Kidney (tissue), 14 donors: ENCODE results near the gene KLF7. TPM values are rescaled to one million over a fixed set of nuclear protein-coding genes. Genes with fewer than 3 reads are reported as not detected.

Experiments used
- DNase-seq, 5 donors: peaks; one replicate each; pipeline ENCODE4 v3.0.0-alpha.2; 2013 to 2020
- FAIRE-seq: peaks from 2 replicates; lab custom pipeline; 2012; peaks lifted over from hg19 to GRCh38; lab: Jason Lieb, UNC
- H3K27ac ChIP-seq, 2 donors: one replicate each; pipeline ENCODE4 v1.7.0; 2013; ENCODE audit warnings: low read depth in 2 of 2, low read length in 2 of 2, inconsistent platforms in 1 of 2
- H3K27me3 ChIP-seq: one replicate; pipeline ENCODE4 v1.7.1; 2013; ENCODE audit warnings: low read length, inconsistent platforms; ENCODE audit not compliant: control insufficient read depth, insufficient read depth
- H3K36me3 ChIP-seq, 3 donors: one replicate each; pipeline versions ENCODE4 v1.7.0 to v1.7.1; 2013; ENCODE audit warnings: low read length in 3 of 3, control low read depth in 1 of 3, inconsistent platforms in 1 of 3; ENCODE audit not compliant: insufficient read depth in 3 of 3, control insufficient read depth in 2 of 3
- H3K4me1 ChIP-seq, 3 donors: one replicate each; pipeline versions ENCODE4 v1.7.0 to v1.7.1; 2013; ENCODE audit warnings: low read length in 3 of 3, inconsistent platforms in 1 of 3, low read depth in 1 of 3; ENCODE audit not compliant: control insufficient read depth in 2 of 3, insufficient read depth in 2 of 3
- H3K4me3 ChIP-seq, 3 donors: one replicate each; pipeline versions ENCODE4 v1.7.0 to v1.8.1; 2013; ENCODE audit warnings: low read length in 3 of 3, control low read depth in 1 of 3, inconsistent platforms in 1 of 3
- H3K9ac ChIP-seq, 3 donors: one replicate each; pipeline versions ENCODE4 v1.7.0 to v1.7.1; 2013; ENCODE audit warnings: low read length in 3 of 3, control low read depth in 1 of 3, inconsistent platforms in 1 of 3
- H3K9me3 ChIP-seq, 3 donors: one replicate each; pipeline versions ENCODE4 v1.7.0 to v1.7.1; 2013; ENCODE audit warnings: low read length in 3 of 3, control low read depth in 1 of 3, inconsistent platforms in 1 of 3; ENCODE audit not compliant: control insufficient read depth in 2 of 3, insufficient read depth in 1 of 3
- intact Hi-C: fragments of 100-400 bp; cut with DNase I; formaldehyde crosslinking; loops from one replicate; pipeline ENCODE4 v1.11.1; 2022
- polyA plus RNA-seq: library from polyadenylated mRNA; stranded (reverse); fragments of 350-450 nt; fragmentation: Illumina TruSeq; extraction: RNeasy Lipid Tissue Mini Kit (QIAGEN cat#74804); gene quantifications from one replicate; pipeline ENCODE4 v1.2.3, GENCODE V29; 2014; ENCODE audit warnings: low read depth, low replicate concordance; ENCODE audit not compliant: insufficient read depth
- total RNA-seq: library from RNA; stranded (reverse); fragmentation: NEBNext Ultra II Directional; extraction: Animal tissue kit (Norgen Biotek cat#: 25700); gene quantifications from one replicate; pipeline ENCODE4 v1.2.1, GENCODE V29; 2021
- TF ChIP-seq, protein P1 (sequence below): IDR thresholded peaks from 3 replicates; pipeline ENCODE4 v1.5.1; 2012; ENCODE audit warnings: mild to moderate bottlenecking, moderate library complexity, borderline replicate concordance; ENCODE audit not compliant: insufficient read depth; ENCODE audit errors: extremely low read depth
- donor health status: control.
- donor health status: control.
- donor health status: control.
- donor health status: control.
- donor health status: control.
- donor health status: DM: yes; HTN: yes; CAD: no.
- donor health status: Normal renal cell carcinoma (clear cell type).

KLF7 gene
- total and polyA plus RNA-seq, 2 donors from 2014 or later = 2.9 to 61.5 TPM

DNA sequence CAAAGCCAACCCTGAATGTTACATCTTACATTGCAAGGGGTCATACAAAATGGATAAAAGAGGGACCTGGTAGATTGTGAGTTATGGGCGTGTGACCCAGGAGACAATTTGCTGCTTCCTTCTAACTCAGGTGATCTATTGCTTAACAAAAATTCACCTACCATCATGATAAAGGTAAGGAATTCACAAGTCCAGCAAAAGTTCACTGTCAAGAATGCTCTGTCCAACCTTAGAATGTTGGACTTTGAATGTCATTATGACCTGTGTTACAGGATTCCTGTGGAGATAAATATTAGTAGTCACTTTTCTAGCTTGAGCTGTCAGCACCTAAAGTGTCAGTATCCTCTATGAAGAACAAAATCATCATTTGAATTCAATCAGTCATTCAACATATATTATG lies 7.9 kb upstream of the KLF7 start:
- DNase-seq = no peak
- Histone ChIP-seq H3K4me3 (no peak overlapping the region), H3K9me3 (no peaks in the 10 kb centered on the region), H3K27ac (no peak overlapping the region), H3K36me3 (no peaks in the 10 kb centered on the region), H3K9ac (no peak overlapping the region), H3K27me3 (no peaks in the 10 kb centered on the region), H3K4me1 (no peaks in the 10 kb centered on the region)
- intact Hi-C loops = no loop called here
- no peak for FAIRE-seq
- TF ChIP-seq, protein P1, sequence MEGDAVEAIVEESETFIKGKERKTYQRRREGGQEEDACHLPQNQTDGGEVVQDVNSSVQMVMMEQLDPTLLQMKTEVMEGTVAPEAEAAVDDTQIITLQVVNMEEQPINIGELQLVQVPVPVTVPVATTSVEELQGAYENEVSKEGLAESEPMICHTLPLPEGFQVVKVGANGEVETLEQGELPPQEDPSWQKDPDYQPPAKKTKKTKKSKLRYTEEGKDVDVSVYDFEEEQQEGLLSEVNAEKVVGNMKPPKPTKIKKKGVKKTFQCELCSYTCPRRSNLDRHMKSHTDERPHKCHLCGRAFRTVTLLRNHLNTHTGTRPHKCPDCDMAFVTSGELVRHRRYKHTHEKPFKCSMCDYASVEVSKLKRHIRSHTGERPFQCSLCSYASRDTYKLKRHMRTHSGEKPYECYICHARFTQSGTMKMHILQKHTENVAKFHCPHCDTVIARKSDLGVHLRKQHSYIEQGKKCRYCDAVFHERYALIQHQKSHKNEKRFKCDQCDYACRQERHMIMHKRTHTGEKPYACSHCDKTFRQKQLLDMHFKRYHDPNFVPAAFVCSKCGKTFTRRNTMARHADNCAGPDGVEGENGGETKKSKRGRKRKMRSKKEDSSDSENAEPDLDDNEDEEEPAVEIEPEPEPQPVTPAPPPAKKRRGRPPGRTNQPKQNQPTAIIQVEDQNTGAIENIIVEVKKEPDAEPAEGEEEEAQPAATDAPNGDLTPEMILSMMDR = no peak

DNA sequence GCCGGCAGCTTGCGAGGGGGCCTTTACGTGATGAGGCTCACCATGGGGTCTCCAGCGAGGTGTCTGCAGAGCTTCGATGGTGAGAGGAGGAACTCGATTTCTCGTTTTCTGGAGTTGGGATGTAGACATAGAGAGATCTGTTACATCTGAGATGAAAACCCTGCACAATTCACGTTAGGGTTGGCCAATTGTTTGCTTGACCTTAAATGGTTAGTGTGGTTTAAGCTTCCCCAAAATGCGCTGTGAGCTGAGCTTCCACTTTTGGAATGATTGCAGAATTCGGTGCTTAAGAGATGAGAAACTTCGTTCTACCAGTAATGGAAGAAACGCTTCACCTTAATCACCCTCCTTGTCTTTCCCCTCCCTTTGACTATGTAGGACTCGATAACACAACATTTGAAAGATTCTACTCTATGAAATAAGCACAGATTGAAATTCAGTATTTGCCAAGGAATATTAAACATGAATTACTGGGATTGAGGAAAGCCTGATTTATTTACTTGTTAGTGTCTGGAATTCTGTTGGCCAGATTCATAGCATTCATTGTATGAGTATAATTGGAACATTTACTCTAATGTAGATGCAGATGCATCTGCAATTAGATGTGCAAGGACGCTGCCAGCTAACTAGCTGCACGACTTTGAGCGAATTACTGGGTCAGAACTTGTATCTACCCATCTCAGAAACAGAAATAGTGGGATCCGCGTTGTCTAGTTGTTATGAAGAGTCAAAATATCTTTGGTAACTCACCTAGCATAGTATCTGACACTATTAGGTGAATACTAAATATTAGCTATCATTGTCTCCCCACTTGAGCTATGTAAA lies 1.6 kb upstream of the KLF7 start:
- no peak for DNase-seq
- Histone ChIP-seq H3K36me3 (no peaks in the 10 kb centered on the region), H3K4me1 (peaks cover 1 to 5% (median 5%) of the 10 kb centered on the region in 3 donors), H3K27ac (peak overlapping the region; percentile 99 to 100), H3K27me3 (no peaks in the 10 kb centered on the region), H3K9me3 (no peaks in the 10 kb centered on the region), H3K9ac (peak overlapping the region; percentile 14 to 70 (median 24)), H3K4me3 (peak overlapping the region; percentile 50 to 71 (median 53))
- TF ChIP-seq, protein P1 = no peak
- intact Hi-C loops = no loop called here
- no peak for FAIRE-seq

DNA sequence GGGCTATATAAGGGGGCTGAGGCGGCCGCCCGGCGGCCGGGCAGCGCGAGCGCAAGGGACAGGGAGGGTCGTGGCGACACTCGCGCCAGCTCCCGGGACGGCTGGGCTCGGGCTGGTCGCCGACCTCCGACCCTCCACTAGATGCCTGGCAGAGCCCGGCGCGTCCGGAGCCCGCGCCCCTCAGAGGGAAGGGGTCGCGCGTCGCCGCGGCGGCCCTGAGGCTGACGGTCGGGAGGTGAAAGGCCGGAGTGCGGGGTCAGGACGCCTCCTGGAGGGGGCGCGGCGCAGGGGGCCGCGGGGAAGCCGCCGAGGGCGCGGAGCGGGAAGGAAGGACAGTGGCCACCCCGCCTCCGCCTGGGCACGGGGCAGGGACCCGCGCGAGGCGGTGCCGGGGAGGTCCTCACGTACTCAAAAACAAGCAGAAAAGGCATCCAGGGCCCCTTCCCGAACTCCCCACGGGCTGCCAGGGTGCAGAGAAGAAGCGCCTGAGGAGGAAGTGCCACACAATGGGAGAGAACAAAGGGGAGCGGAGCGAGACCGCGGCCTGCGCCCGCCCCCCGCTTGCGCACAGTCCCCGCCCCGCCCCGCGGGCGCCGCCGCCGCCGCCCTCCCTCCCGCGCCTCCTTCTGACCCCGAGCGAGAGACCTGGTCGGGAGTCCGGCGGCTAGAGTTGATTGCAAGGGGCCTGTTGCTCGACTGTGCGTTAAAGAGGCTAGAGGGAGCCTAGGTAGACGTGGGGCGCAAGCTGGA lies 776 bp upstream of the KLF7 start:
- intact Hi-C loops = no loop called here
- FAIRE-seq (no peak), DNase-seq (peak; percentile 87 to 95 (median 91))
- H3K36me3 ChIP-seq = no peaks in the 10 kb centered on the region
- peak overlapping the region; percentile 51 to 71 (median 53) for H3K4me3 ChIP-seq
- no peaks in the 10 kb centered on the region for H3K9me3 ChIP-seq
- TF ChIP-seq, protein P1 = no peak
- H3K4me1 ChIP-seq = peaks cover 5 to 8% (median 8%) of the 10 kb centered on the region in 3 donors
- H3K27ac ChIP-seq = peak overlapping the region; percentile 99 to 100
- H3K9ac ChIP-seq = peak overlapping the region; percentile 24 to 91 (median 85)
- no peaks in the 10 kb centered on the region for H3K27me3 ChIP-seq
